ENCODE measurements around the gene COIL.

The COIL gene

DNA sequence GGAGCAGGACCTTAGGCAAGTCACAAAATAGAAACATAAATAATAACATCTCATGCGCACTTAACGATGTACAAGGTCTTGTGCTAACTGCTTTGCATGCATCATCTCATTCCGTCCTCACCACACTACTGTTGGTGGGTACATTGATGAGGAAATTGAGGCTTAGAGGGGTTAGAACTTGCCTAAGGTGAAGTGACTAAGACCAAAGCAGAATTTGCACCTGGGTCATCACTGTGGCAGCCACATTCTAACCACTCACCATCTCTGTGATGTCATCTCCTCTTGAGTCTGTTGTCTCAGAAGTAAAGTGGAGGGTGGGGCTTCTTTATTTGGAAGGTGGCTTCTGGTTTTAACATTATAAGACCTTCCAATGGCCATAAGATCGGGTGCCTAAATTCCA, 26.6 kb downstream of the COIL start:
- no peak for DNase-seq

DNA sequence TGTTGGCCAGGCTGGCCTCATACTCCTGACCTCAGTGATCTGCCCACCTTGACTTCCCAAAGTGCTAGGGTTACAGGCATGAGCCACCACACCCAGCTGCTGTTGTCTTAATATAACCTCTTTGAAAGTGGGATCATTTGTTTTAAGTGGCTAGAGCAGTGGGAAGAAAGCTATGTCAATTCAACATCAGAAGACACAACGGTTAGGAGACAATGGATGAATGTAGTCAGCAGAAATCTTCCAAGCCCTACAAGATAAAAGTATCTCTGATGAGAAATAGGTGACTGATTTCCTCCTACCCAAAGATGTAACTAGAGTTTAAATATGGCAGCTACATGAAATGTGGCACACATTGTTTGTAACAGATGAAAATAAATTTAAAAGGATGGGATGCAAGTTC, 27.0 kb downstream of the COIL start:
- no peak for DNase-seq

DNA sequence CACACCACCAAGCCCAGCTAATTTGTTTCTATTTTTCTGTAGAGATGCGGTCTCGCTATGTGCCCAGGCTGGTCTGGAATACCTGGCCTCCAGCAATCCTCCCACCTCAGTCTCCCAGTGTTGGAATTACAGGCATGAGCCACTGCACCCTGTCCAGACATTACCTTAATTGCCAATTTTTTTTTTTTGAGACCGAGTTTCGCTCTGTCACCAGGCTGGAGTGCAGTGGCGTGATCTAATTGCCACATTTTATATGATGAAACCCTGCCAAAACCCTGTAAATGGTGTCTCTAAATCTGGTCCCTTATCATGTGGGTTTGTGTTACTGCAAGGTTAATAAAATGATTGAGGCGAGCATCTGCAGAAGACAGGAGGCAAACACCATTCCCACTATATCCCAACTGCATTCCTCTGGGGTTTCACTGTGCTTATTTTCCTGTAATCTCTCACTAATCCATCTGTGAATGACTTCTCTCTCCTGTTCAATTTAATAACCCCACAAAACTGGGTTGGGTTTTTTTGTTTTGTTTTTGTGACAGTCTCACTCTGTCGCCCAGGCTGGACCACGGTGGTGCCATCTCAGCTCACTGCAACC, 27.6 kb downstream of the COIL start:
- no peak for DNase-seq

DNA sequence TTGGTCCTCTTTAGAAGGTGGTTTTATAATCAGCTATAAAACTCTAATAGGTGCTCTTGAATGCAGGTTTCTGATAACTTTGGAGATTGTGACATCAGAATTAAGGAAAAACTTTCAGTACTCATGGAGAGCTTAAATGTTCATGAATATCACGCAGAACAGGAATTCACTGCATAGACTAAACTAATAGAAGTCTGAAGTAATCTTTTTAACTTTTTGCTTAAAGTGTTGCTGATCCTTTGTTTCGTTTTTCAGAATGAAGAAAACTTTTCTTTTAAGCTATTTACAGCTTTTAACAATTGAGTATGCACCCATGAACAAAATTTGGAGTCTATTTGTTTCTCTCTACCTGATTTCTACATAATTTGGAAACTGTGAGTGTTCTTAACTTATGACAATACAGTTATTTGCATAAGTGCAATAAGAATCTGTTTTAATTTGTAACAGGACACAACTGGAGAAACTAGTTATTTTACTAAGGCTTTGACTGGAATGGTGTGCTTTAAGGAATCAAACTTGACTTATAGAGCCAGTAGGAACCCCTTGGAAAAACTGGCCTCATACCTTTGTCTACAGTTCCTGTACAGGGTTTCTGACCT, 30.0 kb downstream of the COIL start:
- DNase-seq = no peak

GRCh38 chr17:56929362-56929969, 31.4 kb downstream of the COIL start:
- DNase-seq = no peak

DNA sequence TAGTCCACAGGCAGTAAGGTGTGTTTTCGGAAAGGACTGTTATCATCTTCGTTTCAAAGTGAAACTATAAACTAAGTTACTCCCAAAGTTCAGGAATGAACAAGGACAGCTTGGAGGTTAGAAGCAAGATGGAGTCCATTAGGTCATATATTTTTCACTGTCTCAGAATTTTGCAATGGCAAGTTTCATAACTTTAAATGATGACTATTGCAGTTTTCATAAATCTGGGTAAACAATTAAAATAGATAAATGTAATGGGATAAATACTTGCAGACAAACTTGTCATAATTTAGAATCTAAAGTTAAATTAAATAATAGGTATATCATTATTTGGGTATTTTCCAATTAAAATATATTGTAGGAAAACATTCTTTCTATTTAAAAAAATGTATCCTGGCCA, 32.3 kb downstream of the COIL start:
- DNase-seq = no peak

GRCh38 chr17:56926704-56927103, 34.1 kb downstream of the COIL start:
- no peak for DNase-seq

- DNase-seq = no peak
Measured at GRCh38 chr17:56926270-56926669, 34.6 kb downstream of the COIL start.

GRCh38 chr17:56925088-56925487, 35.8 kb downstream of the COIL start:
- no peak for DNase-seq

GRCh38 chr17:56919717-56920116, 41.1 kb downstream of the COIL start:
- no peak for DNase-seq

DNA sequence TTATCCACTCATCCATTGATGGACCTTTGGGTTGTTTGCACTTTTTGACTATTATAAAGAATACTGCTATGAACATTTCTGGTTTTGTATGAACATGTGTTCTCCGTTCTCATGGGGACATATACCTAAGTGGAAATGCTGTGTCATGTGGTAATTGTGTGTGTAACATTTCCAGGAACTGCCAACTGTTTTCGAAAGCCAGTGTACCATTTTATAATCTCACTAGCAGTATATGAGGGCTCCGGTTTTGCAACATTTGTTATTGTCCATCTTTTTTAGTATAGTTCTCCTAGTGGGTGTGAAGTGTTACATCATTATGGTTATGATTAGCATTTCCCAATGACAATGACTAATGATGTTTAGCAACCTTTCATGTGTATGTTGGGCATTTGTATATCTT, 41.9 kb downstream of the COIL start:
- DNase-seq = no peak

DNA sequence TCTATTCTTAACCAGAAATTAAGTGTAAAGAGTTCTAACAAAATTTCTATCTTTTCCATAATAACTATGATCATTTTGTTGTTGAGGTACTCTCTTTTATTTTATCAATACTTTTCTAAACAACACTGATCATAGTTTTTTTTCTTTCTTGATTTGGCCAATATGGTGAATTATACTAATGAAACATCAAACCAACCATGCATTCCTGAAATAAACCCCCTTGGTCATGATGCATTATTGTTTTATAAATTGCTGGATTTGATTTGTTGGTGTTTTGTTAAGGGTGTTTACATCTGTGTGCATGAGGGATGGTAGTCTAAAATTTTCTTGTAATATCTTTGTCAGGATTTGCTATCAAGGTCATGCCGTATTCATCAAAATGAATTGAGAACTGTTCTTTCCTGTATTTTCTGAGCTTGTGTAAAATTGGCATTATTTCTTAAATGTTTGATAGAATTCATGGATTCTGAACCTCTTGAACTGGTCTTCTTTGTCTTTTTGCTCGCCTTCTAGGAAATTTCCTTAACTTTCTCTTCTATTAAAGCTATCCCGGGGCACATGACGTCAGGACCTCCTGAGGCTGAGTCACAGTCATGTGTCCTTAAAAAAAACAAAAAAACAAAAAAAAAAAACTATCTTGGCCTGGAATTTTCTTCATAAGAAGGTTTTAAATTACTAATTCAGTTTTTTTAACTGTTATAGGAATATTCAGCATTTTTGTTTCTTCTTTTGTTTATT, 43.1 kb downstream of the COIL start:
- DNase-seq = no peak

DNA sequence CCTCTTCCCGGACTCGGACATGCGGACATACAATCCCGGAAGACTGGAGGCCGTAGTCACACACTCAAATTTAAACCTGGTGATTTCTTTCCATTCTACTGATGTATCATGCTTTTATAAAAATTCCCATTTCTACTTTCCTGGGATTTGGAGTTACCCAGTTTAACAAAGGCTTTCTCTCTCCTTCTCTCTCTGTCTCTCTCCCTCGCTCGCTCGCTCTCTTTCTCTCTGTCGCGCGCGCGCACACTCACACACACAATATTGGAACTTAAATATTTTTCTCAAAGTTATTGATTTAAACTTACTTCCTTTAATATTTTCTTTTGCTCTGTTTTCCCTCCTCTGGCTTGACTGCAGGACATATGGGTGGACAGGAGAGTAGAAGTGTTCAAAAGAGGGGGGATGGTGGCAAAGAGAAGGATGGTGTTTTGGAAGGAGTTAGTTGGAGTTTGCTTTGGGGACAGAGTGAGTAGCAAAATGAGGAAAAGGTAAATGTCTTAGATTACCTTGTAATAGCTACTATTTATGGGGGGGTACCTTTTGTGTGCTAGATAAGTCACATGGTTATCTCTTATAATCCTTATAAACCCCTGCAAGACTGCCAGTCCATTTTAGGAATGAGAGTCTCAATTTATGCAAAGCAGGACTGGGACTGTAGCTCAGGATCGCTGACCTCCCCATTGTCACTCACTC, 46.1 kb downstream of the COIL start:
- DNase-seq = no peak

GRCh38 chr17:56913867-56914580, 46.8 kb downstream of the COIL start, which contains the start of gene TRIM25:
Gene TRIM25, minus strand, starts transcription at chr17:56914049. Its CDS starts 61 bp downstream, at chr17:56913988.
- DNase-seq = peak; percentile 50

DNA sequence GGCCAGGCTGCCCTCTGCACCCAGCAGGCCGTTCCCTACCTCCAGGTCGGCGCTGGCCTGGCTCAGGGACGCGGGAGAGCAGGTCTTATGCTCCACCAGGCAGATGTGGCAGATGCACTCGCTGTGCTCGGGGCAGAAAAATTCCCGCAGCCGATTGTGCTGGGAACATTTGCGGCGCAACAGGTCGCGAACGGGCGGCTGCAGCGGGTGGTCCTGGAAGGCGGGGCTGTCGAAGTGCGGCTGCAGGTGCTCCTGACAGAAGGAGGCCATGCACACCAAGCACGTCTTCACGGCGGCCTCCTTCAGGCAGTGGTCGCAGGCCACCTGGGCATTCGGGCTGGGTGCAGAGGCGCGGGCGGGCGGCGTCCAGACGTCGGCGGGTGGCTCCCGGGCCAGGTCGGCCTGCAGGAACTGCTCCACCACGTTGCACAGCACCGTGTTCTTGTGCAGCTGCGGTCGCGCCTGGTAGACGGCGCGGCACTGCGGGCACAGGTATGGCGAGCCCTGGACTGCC, 47.4 kb downstream of the COIL start:
- no peak for DNase-seq

- DNase-seq = no peak
Measured at GRCh38 chr17:56913000-56913311, 47.9 kb downstream of the COIL start.

GRCh38 chr17:56912105-56912999, 48.5 kb downstream of the COIL start:
- no peak for DNase-seq

GRCh38 chr17:56910509-56911235, 50.2 kb downstream of the COIL start:
- no peak for DNase-seq

- no peak for DNase-seq
Measured at GRCh38 chr17:56909742-56910508, 50.9 kb downstream of the COIL start.

- no peak for DNase-seq
Measured at GRCh38 chr17:56908001-56908542, 52.8 kb downstream of the COIL start.
